Measurements from ENCODE around the gene TMEM273.

TMEM273 gene

GRCh38 chr10:49111320-49111698 is 76.9 kb downstream of the TMEM273 start:
- Histone ChIP-seq H3K9me3 (ENCODE audit: insufficient read depth, low read length, severe bottlenecking) (no peaks in the 10 kb centered on the region), H3K4me3 (ENCODE audit: low read depth in 1 of 2, low read length in 2 of 2) (no peak overlapping the region), H3K27me3 (ENCODE audit: insufficient read depth, low read length, poor library complexity) (no peaks in the 10 kb centered on the region), H3K36me3 (ENCODE audit: insufficient read depth, low read length) (no peaks in the 10 kb centered on the region), H3K4me1 (ENCODE audit: insufficient read depth, low read length) (no peaks in the 10 kb centered on the region), H3K79me2 (ENCODE audit: insufficient read depth, low read length) (no peaks in the 10 kb centered on the region), H2AFZ (ENCODE audit: low read depth, low read length) (no peak overlapping the region), H4K20me1 (ENCODE audit: insufficient read depth, low read length) (no peaks in the 10 kb centered on the region), H3K9ac (ENCODE audit: low read depth, low read length) (no peak overlapping the region), H3K27ac (ENCODE audit: low read length) (no peak overlapping the region), H3K4me2 (ENCODE audit: insufficient read depth, low read length) (no peak overlapping the region)
- no peak for ATAC-seq (ENCODE audit: insufficient read depth, low read depth)
- TF ChIP-seq EZH2 (IDR thresholded peaks at IDR 0.05; ENCODE audit: borderline replicate concordance, low read depth, low read length, severe bottlenecking), result no peak
- TF ChIP-seq, protein P1, sequence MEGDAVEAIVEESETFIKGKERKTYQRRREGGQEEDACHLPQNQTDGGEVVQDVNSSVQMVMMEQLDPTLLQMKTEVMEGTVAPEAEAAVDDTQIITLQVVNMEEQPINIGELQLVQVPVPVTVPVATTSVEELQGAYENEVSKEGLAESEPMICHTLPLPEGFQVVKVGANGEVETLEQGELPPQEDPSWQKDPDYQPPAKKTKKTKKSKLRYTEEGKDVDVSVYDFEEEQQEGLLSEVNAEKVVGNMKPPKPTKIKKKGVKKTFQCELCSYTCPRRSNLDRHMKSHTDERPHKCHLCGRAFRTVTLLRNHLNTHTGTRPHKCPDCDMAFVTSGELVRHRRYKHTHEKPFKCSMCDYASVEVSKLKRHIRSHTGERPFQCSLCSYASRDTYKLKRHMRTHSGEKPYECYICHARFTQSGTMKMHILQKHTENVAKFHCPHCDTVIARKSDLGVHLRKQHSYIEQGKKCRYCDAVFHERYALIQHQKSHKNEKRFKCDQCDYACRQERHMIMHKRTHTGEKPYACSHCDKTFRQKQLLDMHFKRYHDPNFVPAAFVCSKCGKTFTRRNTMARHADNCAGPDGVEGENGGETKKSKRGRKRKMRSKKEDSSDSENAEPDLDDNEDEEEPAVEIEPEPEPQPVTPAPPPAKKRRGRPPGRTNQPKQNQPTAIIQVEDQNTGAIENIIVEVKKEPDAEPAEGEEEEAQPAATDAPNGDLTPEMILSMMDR (IDR thresholded peaks at IDR 0.05; ENCODE audit: borderline replicate concordance, extremely low read depth, low read length, poor library complexity, severe bottlenecking), result no peak
- DNase-seq, result no peak

DNA sequence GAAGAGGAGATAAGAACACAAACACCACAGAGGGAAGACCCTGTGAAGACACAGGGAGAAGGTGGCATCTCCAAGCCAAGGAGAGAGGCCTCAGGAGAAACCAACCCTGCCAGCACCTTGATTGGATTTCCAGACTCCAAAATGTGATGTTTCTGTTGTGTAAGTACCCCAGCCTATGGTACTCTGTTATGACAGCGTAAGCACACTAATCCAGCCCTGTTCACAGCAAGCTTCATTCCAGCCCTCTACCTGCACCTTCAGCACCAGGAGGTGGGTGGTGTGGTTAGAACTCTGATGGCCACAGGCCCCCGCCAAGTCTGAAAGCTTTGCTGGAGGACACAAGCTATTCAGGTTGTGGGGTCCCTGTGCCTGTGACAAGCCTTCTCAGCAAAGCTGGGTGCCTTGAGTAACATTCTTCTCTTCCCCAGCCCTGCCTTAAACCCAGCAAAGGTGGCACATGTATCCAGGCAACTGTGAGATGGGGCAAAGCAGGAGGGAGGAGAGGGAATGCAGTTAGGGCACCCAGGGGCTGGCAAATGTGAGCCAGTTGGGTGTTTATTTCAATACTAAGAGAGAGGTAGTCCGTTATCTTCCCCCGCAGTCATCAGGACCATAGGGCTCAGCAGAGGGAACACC is 77.4 kb downstream of the TMEM273 start:
- no peak overlapping the region for H3K9ac ChIP-seq (ENCODE audit: low read depth, low read length)

DNA sequence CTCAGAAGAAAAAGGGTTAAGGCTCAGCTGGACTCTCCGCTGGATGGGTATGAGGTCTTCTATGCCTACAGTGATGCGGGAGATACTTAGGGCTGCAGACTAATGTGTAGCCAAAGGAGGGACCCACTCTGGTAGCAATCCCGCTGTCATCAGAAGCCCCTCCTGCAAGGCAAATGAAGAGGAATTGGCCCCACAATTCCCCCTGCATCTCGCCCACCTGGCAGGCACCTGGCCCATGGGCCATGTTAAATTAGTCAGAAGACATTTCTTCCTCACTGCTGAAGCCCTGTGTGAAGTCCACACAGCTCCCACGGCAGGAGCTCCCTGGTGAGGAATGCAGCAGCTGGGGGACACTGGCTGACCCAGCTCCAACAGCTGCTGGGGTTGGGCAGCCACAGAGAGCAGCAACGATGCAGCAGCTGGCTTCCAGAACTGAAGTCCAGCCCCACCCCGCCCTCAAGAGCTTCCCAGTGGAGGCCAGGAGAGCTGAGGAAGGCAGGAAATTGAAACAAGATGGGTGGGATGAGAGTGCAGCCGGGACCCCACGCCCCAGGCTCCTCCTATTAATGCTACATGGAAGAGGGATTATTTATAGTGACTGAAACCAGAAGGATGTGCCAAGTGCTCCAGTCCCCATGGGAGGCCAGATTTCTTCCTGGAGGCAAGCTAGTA is 78.4 kb downstream of the TMEM273 start:
- Histone ChIP-seq H3K4me2 (ENCODE audit: insufficient read depth, low read length) (no peak overlapping the region), H3K4me3 (ENCODE audit: low read depth in 1 of 2, low read length in 2 of 2) (no peak overlapping the region), H3K79me2 (ENCODE audit: insufficient read depth, low read length) (no peaks in the 10 kb centered on the region), H3K9me3 (ENCODE audit: insufficient read depth, low read length, severe bottlenecking) (no peaks in the 10 kb centered on the region), H4K20me1 (ENCODE audit: insufficient read depth, low read length) (no peaks in the 10 kb centered on the region), H3K9ac (ENCODE audit: low read depth, low read length) (no peak overlapping the region), H2AFZ (ENCODE audit: low read depth, low read length) (no peak overlapping the region), H3K4me1 (ENCODE audit: insufficient read depth, low read length) (no peaks in the 10 kb centered on the region), H3K36me3 (ENCODE audit: insufficient read depth, low read length) (no peaks in the 10 kb centered on the region), H3K27ac (ENCODE audit: low read length) (no peak overlapping the region), H3K27me3 (ENCODE audit: insufficient read depth, low read length, poor library complexity) (no peaks in the 10 kb centered on the region)
- TF ChIP-seq, protein P1 (IDR thresholded peaks at IDR 0.05; ENCODE audit: borderline replicate concordance, extremely low read depth, low read length, poor library complexity, severe bottlenecking), result no peak
- no peak for TF ChIP-seq EZH2 (IDR thresholded peaks at IDR 0.05; ENCODE audit: borderline replicate concordance, low read depth, low read length, severe bottlenecking)
- DNase-seq, result no peak
- no peak for ATAC-seq (ENCODE audit: insufficient read depth, low read depth)

More for the DNA sequence above, 77.4 kb downstream of the TMEM273 start:
- H3K4me2 ChIP-seq (ENCODE audit: insufficient read depth, low read length), result no peak overlapping the region
- DNase-seq (no peak), ATAC-seq (ENCODE audit: insufficient read depth, low read depth) (no peak)
- H2AFZ ChIP-seq (ENCODE audit: low read depth, low read length), result no peak overlapping the region
- no peaks in the 10 kb centered on the region for H4K20me1 ChIP-seq (ENCODE audit: insufficient read depth, low read length)
- H3K27ac ChIP-seq (ENCODE audit: low read length), result no peak overlapping the region
- H3K36me3 ChIP-seq (ENCODE audit: insufficient read depth, low read length), result no peaks in the 10 kb centered on the region
- no peaks in the 10 kb centered on the region for H3K4me1 ChIP-seq (ENCODE audit: insufficient read depth, low read length)
- no peaks in the 10 kb centered on the region for H3K79me2 ChIP-seq (ENCODE audit: insufficient read depth, low read length)
- H3K27me3 ChIP-seq (ENCODE audit: insufficient read depth, low read length, poor library complexity), result no peaks in the 10 kb centered on the region
- no peak overlapping the region for H3K4me3 ChIP-seq (ENCODE audit: low read depth in 1 of 2, low read length in 2 of 2)
- no peak for TF ChIP-seq EZH2 (IDR thresholded peaks at IDR 0.05; ENCODE audit: borderline replicate concordance, low read depth, low read length, severe bottlenecking)
- TF ChIP-seq, protein P1 (IDR thresholded peaks at IDR 0.05; ENCODE audit: borderline replicate concordance, extremely low read depth, low read length, poor library complexity, severe bottlenecking), result no peak
- no peaks in the 10 kb centered on the region for H3K9me3 ChIP-seq (ENCODE audit: insufficient read depth, low read length, severe bottlenecking)

All from DND-41 (cell line).